Subcutaneous abdominal adipose tissue (tissue), 5 donors: ENCODE data around the gene DYNLRB1.

Experiments
- H3K27ac ChIP-seq: one replicate; pipeline ENCODE4 v1.7.0; 2013; ENCODE audit warnings: low read depth, mild to moderate bottlenecking, inconsistent platforms, low read length, moderate library complexity
- H3K27me3 ChIP-seq, 5 donors: one replicate each; pipeline ENCODE4 v1.7.0; 2013; ENCODE audit warnings: low read length in 5 of 5, inconsistent platforms in 1 of 5; ENCODE audit not compliant: control insufficient read depth in 5 of 5, insufficient read depth in 4 of 5
- H3K36me3 ChIP-seq, 5 donors: one replicate each; pipeline ENCODE4 v1.7.0; 2013; ENCODE audit warnings: low read length in 5 of 5; ENCODE audit not compliant: control insufficient read depth in 5 of 5, insufficient read depth in 5 of 5
- H3K4me1 ChIP-seq, 5 donors: one replicate each; pipeline ENCODE4 v1.7.0; 2013; ENCODE audit warnings: low read length in 5 of 5, mild to moderate bottlenecking in 3 of 5, moderate library complexity in 1 of 5; ENCODE audit not compliant: control insufficient read depth in 5 of 5, insufficient read depth in 5 of 5
- H3K4me3 ChIP-seq, 5 donors: one replicate each; pipeline ENCODE4 v1.7.0; 2013; ENCODE audit warnings: low read length in 5 of 5, low read depth in 1 of 5
- H3K9ac ChIP-seq, 5 donors: one replicate each; pipeline ENCODE4 v1.7.0; 2013; ENCODE audit warnings: low read length in 5 of 5, mild to moderate bottlenecking in 4 of 5, moderate library complexity in 3 of 5
- H3K9me3 ChIP-seq, 5 donors: one replicate each; pipeline ENCODE4 v1.7.0; 2013; ENCODE audit warnings: low read length in 5 of 5; ENCODE audit not compliant: control insufficient read depth in 5 of 5
- donor health status: healthy.
- donor health status: healthy.
- donor health status: healthy.
- donor health status: healthy.
- donor health status: healthy.

DYNLRB1 gene

GRCh38 chr20:34531608-34532265 lies 15.5 kb downstream of the DYNLRB1 start:
- no peak overlapping the region for H3K27ac ChIP-seq
- no peaks in the 10 kb centered on the region for H3K27me3 ChIP-seq
- H3K9me3 ChIP-seq, result no peaks in the 10 kb centered on the region
- H3K4me3 ChIP-seq, result no peak overlapping the region
- peak overlapping the region in 1 of 5 donors; percentile 33 for H3K9ac ChIP-seq
- peaks cover 4 to 94% (median 77%) of the 10 kb centered on the region in 5 donors for H3K36me3 ChIP-seq
- H3K4me1 ChIP-seq, result peaks cover 0 to 23% (median 16%) of the 10 kb centered on the region in 5 donors

GRCh38 chr20:34532320-34532719 lies 16.1 kb downstream of the DYNLRB1 start:
- H3K4me3 ChIP-seq, result no peak overlapping the region
- H3K27me3 ChIP-seq, result no peaks in the 10 kb centered on the region
- H3K9me3 ChIP-seq, result no peaks in the 10 kb centered on the region
- H3K4me1 ChIP-seq, result peaks cover 0 to 23% (median 16%) of the 10 kb centered on the region in 5 donors
- H3K36me3 ChIP-seq, result peaks cover 1 to 94% (median 77%) of the 10 kb centered on the region in 5 donors
- H3K9ac ChIP-seq, result no peak overlapping the region
- no peak overlapping the region for H3K27ac ChIP-seq

GRCh38 chr20:34532756-34533155 lies 16.5 kb downstream of the DYNLRB1 start:
- Histone ChIP-seq H3K27ac (no peak overlapping the region), H3K4me1 (peaks cover 0 to 23% (median 16%) of the 10 kb centered on the region in 5 donors), H3K27me3 (no peaks in the 10 kb centered on the region), H3K36me3 (peaks cover 0 to 94% (median 77%) of the 10 kb centered on the region in 5 donors), H3K9ac (no peak overlapping the region), H3K4me3 (no peak overlapping the region), H3K9me3 (no peaks in the 10 kb centered on the region)

- Histone ChIP-seq H3K36me3 (peaks cover 0 to 90% (median 73%) of the 10 kb centered on the region in 5 donors), H3K27ac (no peak overlapping the region), H3K9me3 (no peaks in the 10 kb centered on the region), H3K27me3 (no peaks in the 10 kb centered on the region), H3K4me1 (peaks cover 0 to 19% (median 16%) of the 10 kb centered on the region in 5 donors), H3K9ac (no peak overlapping the region), H3K4me3 (no peak overlapping the region)
These were observed 18.4 kb downstream of the DYNLRB1 start for GRCh38 chr20:34534391-34535165.

- Histone ChIP-seq H3K9ac (no peak overlapping the region), H3K27me3 (no peaks in the 10 kb centered on the region), H3K36me3 (peaks cover 0 to 90% (median 73%) of the 10 kb centered on the region in 5 donors), H3K4me1 (peaks cover 0 to 12% (median 12%) of the 10 kb centered on the region in 5 donors), H3K4me3 (no peak overlapping the region), H3K9me3 (no peaks in the 10 kb centered on the region), H3K27ac (no peak overlapping the region)
These were observed 19.1 kb downstream of the DYNLRB1 start for GRCh38 chr20:34535301-34535840.

- no peak overlapping the region for H3K4me3 ChIP-seq
- H3K27me3 ChIP-seq, result no peaks in the 10 kb centered on the region
- H3K4me1 ChIP-seq, result peaks cover 0 to 13% (median 9%) of the 10 kb centered on the region in 5 donors
- no peak overlapping the region for H3K27ac ChIP-seq
- H3K36me3 ChIP-seq, result peaks cover 0 to 90% (median 74%) of the 10 kb centered on the region in 5 donors
- H3K9ac ChIP-seq, result no peak overlapping the region
- no peaks in the 10 kb centered on the region for H3K9me3 ChIP-seq
These were observed 19.6 kb downstream of the DYNLRB1 start for GRCh38 chr20:34535857-34536256.

GRCh38 chr20:34536798-34537394 lies 20.7 kb downstream of the DYNLRB1 start:
- Histone ChIP-seq H3K27me3 (no peaks in the 10 kb centered on the region), H3K9ac (no peak overlapping the region), H3K9me3 (no peaks in the 10 kb centered on the region), H3K27ac (no peak overlapping the region), H3K4me3 (no peak overlapping the region), H3K4me1 (peaks cover 0 to 13% (median 0%) of the 10 kb centered on the region in 5 donors), H3K36me3 (peaks cover 0 to 91% (median 75%) of the 10 kb centered on the region in 5 donors)

GRCh38 chr20:34537651-34538050 lies 21.4 kb downstream of the DYNLRB1 start:
- H3K36me3 ChIP-seq, result peaks cover 0 to 91% (median 71%) of the 10 kb centered on the region in 5 donors
- H3K27ac ChIP-seq, result no peak overlapping the region

GRCh38 chr20:34538671-34539123 lies 22.5 kb downstream of the DYNLRB1 start:
- no peaks in the 10 kb centered on the region for H3K9me3 ChIP-seq
- H3K4me3 ChIP-seq, result no peak overlapping the region
- no peak overlapping the region for H3K27ac ChIP-seq
- H3K36me3 ChIP-seq, result peaks cover 0 to 82% (median 65%) of the 10 kb centered on the region in 5 donors
- H3K27me3 ChIP-seq, result no peaks in the 10 kb centered on the region
- peaks cover 0 to 13% (median 0%) of the 10 kb centered on the region in 5 donors for H3K4me1 ChIP-seq
- H3K9ac ChIP-seq, result no peak overlapping the region

More at GRCh38 chr20:34537651-34538050, 21.4 kb downstream of the DYNLRB1 start:
- H3K27me3 ChIP-seq, result no peaks in the 10 kb centered on the region
- no peaks in the 10 kb centered on the region for H3K9me3 ChIP-seq
- no peak overlapping the region for H3K9ac ChIP-seq
- peaks cover 0 to 13% (median 0%) of the 10 kb centered on the region in 5 donors for H3K4me1 ChIP-seq
- H3K4me3 ChIP-seq, result no peak overlapping the region
